WTC11 (cell line): ENCODE results near the gene SNCAIP. TPM values are rescaled to one million over a fixed set of nuclear protein-coding genes. Genes with fewer than 3 reads are reported as not detected.

Experiments
- ATAC-seq: fragments of 200-7000 bp; cut with Tn5 transposase; 2 replicates; pipeline ENCODE4 v1.10.0; 2021; ENCODE audit warnings: mild to moderate bottlenecking, moderate library complexity
- CTCF ChIA-PET: fragments of 300-600 bp; sonication (Branson Sonifier 250); formaldehyde crosslinking; loops from one replicate; lab custom pipeline; 2021; ENCODE audit warnings: antibody characterized with exemption; lab: Charles Lee
- POLR2A ChIA-PET: fragments of 350-600 bp; sonication (Branson Sonifier 250); formaldehyde crosslinking; loops from one replicate; lab custom pipeline; 2021; ENCODE audit warnings: antibody characterized with exemption; lab: Charles Lee
- DNase-seq: peaks from one replicate; pipeline ENCODE4 v3.0.0; 2021; ENCODE audit warnings: low spot score
- H3K27ac Mint-ChIP-seq: 2 replicates; pipeline ENCODE4 v1.8.0; 2021; ENCODE audit warnings: mixed read lengths
- H3K27me3 Mint-ChIP-seq: 2 replicates; pipeline ENCODE4 v1.8.0; 2021; ENCODE audit warnings: low read depth, mild to moderate bottlenecking, moderate library complexity, mixed read lengths
- H3K36me3 Mint-ChIP-seq: 2 replicates; pipeline ENCODE4 v1.8.0; 2021; ENCODE audit warnings: mixed read lengths
- H3K4me1 Mint-ChIP-seq: 2 replicates; pipeline ENCODE4 v1.8.0; 2022; ENCODE audit warnings: mixed read lengths
- H3K4me3 Mint-ChIP-seq: 2 replicates; pipeline ENCODE4 v1.8.0; 2021; ENCODE audit warnings: mild to moderate bottlenecking, moderate library complexity, mixed read lengths
- H3K9me3 Mint-ChIP-seq: 2 replicates; pipeline ENCODE4 v1.8.0; 2021; ENCODE audit warnings: mixed read lengths
- ATF1 ChIP-seq: sonication (generic); formaldehyde crosslinking; IDR thresholded peaks from 2 replicates; pipeline ENCODE4 v1.8.1; 2023; ENCODE audit warnings: mild to moderate bottlenecking, moderate library complexity, missing genetic modification reagents
- CBFB ChIP-seq: sonication (generic); formaldehyde crosslinking; IDR thresholded peaks from 2 replicates; pipeline ENCODE4 v1.8.1; 2022; ENCODE audit warnings: mild to moderate bottlenecking, low read depth, missing genetic modification reagents
- CREM ChIP-seq: sonication (generic); formaldehyde crosslinking; IDR thresholded peaks from 2 replicates; pipeline ENCODE4 v1.8.1; 2022; ENCODE audit warnings: mild to moderate bottlenecking, missing genetic modification reagents, moderate library complexity
- FOXK1 ChIP-seq: sonication (generic); formaldehyde crosslinking; IDR thresholded peaks from 2 replicates; pipeline ENCODE4 v1.8.0; 2022; ENCODE audit warnings: mild to moderate bottlenecking, moderate library complexity, missing genetic modification reagents
- FOXP1 ChIP-seq: sonication (generic); formaldehyde crosslinking; IDR thresholded peaks from 2 replicates; pipeline ENCODE4 v1.8.0; 2022; ENCODE audit warnings: missing genetic modification reagents, mild to moderate bottlenecking, moderate library complexity, borderline replicate concordance
- GABPB1 ChIP-seq: sonication (generic); formaldehyde crosslinking; IDR thresholded peaks from 2 replicates; pipeline ENCODE4 v1.8.1; 2023; ENCODE audit warnings: mild to moderate bottlenecking, missing genetic modification reagents
- IRF2 ChIP-seq: sonication (generic); formaldehyde crosslinking; IDR thresholded peaks from 2 replicates; pipeline ENCODE4 v1.8.0; 2022; ENCODE audit warnings: low read depth, missing genetic modification reagents, borderline replicate concordance
- OVOL2 ChIP-seq: fragments of 250-450 bp; sonication (Bioruptor Pico); IDR thresholded peaks from 2 replicates; pipeline ENCODE4 v1.9.0; 2021; ENCODE audit warnings: mild to moderate bottlenecking, borderline replicate concordance
- TP53 ChIP-seq: sonication (generic); formaldehyde crosslinking; IDR thresholded peaks from 2 replicates; pipeline ENCODE4 v1.8.1; 2023; ENCODE audit warnings: mild to moderate bottlenecking, missing genetic modification reagents
- ZNF219 ChIP-seq: sonication (generic); formaldehyde crosslinking; IDR thresholded peaks from 2 replicates; pipeline ENCODE4 v1.8.0; 2023; ENCODE audit warnings: missing genetic modification reagents, mild to moderate bottlenecking, borderline replicate concordance
- ZNF263 ChIP-seq: sonication (generic); formaldehyde crosslinking; IDR thresholded peaks from 2 replicates; pipeline ENCODE4 v1.8.1; 2022; ENCODE audit warnings: low read depth, mild to moderate bottlenecking, moderate library complexity, missing genetic modification reagents
- total RNA-seq: library from RNA; stranded (reverse); gene quantifications from 3 replicates; pipeline ENCODE4 v1.2.3, GENCODE V29; 2021
- TF ChIP-seq, protein P1 (sequence below): sonication (generic); formaldehyde crosslinking; IDR thresholded peaks from 2 replicates; pipeline ENCODE4 v1.8.1; 2022; ENCODE audit warnings: mild to moderate bottlenecking, missing genetic modification reagents, moderate library complexity, borderline replicate concordance
- TF ChIP-seq, protein P2 (sequence below): sonication (generic); formaldehyde crosslinking; IDR thresholded peaks from 2 replicates; pipeline ENCODE4 v1.8.1; 2022; ENCODE audit warnings: missing genetic modification reagents, borderline replicate concordance
- TF ChIP-seq, protein P3 (sequence below): sonication (generic); formaldehyde crosslinking; IDR thresholded peaks from 2 replicates; pipeline ENCODE4 v1.8.1; 2023; ENCODE audit warnings: mild to moderate bottlenecking, missing genetic modification reagents, moderate library complexity
- TF ChIP-seq, protein P4 (sequence below): sonication (generic); formaldehyde crosslinking; IDR thresholded peaks from 2 replicates; pipeline ENCODE4 v1.8.0; 2022; ENCODE audit warnings: missing genetic modification reagents
- TF ChIP-seq, protein P5 (sequence below): sonication (generic); formaldehyde crosslinking; IDR thresholded peaks from 2 replicates; pipeline ENCODE4 v1.8.1; 2022; ENCODE audit warnings: low read depth, missing genetic modification reagents, borderline replicate concordance
- TF ChIP-seq, protein P6 (sequence below): sonication (generic); formaldehyde crosslinking; IDR thresholded peaks from 2 replicates; pipeline ENCODE4 v1.8.1; 2022; ENCODE audit warnings: mild to moderate bottlenecking, moderate library complexity, missing genetic modification reagents
- TF ChIP-seq, protein P7 (sequence below): sonication (generic); formaldehyde crosslinking; IDR thresholded peaks from 2 replicates; pipeline ENCODE4 v1.8.0; 2023; ENCODE audit warnings: missing genetic modification reagents

SNCAIP gene
- total RNA-seq, 1 experiment from 2014 or later: 10.0 TPM

DNA sequence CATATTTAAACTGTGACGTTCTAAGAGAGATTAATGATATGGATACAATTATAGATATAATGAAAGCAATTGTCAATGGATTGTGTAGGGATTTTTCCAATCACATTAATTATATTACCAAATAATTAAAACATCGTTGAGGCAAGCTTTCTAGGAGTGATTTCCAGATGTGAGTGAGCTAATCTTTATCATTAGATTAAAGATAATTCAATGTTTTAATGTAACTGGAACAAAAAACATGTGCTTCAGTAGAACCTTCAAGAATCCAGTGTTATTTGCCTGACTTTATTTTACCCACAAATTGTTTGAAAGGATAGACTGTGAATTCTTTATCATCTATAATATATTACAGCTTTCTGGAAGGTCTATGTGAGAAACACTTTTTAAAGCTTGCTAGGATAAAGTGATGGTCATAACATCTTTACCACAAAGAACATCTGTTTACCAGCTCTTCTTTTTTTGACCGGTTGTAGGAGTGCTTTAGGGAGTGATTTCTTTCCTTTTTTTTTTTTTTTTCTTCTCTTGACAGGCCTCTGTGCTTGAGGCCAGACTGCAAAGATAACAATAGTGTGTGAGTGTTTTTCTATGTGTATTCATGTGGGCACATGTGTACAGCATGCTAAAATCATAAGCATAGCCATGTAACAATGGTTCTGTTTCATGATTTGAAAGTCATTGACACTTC is 35.0 kb downstream of the SNCAIP start:
- no peak for ATAC-seq
- no peak for TF ChIP-seq TP53 (CRISPR knock-in tag)
- no peak for TF ChIP-seq GABPB1 (CRISPR knock-in tag)
- TF ChIP-seq ATF1 (CRISPR knock-in tag): no peak
- TF ChIP-seq, protein P1, sequence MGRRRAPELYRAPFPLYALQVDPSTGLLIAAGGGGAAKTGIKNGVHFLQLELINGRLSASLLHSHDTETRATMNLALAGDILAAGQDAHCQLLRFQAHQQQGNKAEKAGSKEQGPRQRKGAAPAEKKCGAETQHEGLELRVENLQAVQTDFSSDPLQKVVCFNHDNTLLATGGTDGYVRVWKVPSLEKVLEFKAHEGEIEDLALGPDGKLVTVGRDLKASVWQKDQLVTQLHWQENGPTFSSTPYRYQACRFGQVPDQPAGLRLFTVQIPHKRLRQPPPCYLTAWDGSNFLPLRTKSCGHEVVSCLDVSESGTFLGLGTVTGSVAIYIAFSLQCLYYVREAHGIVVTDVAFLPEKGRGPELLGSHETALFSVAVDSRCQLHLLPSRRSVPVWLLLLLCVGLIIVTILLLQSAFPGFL: no peak
- TF ChIP-seq, protein P2, sequence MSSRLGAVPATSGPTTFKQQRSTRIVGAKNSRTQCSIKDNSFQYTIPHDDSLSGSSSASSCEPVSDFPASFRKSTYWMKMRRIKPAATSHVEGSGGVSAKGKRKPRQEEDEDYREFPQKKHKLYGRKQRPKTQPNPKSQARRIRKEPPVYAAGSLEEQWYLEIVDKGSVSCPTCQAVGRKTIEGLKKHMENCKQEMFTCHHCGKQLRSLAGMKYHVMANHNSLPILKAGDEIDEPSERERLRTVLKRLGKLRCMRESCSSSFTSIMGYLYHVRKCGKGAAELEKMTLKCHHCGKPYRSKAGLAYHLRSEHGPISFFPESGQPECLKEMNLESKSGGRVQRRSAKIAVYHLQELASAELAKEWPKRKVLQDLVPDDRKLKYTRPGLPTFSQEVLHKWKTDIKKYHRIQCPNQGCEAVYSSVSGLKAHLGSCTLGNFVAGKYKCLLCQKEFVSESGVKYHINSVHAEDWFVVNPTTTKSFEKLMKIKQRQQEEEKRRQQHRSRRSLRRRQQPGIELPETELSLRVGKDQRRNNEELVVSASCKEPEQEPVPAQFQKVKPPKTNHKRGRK (CRISPR knock-in tag): no peak
- TF ChIP-seq, protein P3, sequence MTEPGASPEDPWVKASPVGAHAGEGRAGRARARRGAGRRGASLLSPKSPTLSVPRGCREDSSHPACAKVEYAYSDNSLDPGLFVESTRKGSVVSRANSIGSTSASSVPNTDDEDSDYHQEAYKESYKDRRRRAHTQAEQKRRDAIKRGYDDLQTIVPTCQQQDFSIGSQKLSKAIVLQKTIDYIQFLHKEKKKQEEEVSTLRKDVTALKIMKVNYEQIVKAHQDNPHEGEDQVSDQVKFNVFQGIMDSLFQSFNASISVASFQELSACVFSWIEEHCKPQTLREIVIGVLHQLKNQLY (CRISPR knock-in tag): no peak
- TF ChIP-seq, protein P4, sequence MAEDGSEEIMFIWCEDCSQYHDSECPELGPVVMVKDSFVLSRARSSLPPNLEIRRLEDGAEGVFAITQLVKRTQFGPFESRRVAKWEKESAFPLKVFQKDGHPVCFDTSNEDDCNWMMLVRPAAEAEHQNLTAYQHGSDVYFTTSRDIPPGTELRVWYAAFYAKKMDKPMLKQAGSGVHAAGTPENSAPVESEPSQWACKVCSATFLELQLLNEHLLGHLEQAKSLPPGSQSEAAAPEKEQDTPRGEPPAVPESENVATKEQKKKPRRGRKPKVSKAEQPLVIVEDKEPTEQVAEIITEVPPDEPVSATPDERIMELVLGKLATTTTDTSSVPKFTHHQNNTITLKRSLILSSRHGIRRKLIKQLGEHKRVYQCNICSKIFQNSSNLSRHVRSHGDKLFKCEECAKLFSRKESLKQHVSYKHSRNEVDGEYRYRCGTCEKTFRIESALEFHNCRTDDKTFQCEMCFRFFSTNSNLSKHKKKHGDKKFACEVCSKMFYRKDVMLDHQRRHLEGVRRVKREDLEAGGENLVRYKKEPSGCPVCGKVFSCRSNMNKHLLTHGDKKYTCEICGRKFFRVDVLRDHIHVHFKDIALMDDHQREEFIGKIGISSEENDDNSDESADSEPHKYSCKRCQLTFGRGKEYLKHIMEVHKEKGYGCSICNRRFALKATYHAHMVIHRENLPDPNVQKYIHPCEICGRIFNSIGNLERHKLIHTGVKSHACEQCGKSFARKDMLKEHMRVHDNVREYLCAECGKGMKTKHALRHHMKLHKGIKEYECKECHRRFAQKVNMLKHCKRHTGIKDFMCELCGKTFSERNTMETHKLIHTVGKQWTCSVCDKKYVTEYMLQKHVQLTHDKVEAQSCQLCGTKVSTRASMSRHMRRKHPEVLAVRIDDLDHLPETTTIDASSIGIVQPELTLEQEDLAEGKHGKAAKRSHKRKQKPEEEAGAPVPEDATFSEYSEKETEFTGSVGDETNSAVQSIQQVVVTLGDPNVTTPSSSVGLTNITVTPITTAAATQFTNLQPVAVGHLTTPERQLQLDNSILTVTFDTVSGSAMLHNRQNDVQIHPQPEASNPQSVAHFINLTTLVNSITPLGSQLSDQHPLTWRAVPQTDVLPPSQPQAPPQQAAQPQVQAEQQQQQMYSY (CRISPR knock-in tag): no peak
- no peak for TF ChIP-seq FOXP1 (CRISPR knock-in tag)
- no peak for TF ChIP-seq ZNF263 (CRISPR knock-in tag)
- no peak for TF ChIP-seq OVOL2 (CRISPR knock-in tag)
- TF ChIP-seq IRF2: no peak
- TF ChIP-seq CREM (CRISPR knock-in tag): no peak
- TF ChIP-seq FOXK1: no peak
- TF ChIP-seq, protein P5, sequence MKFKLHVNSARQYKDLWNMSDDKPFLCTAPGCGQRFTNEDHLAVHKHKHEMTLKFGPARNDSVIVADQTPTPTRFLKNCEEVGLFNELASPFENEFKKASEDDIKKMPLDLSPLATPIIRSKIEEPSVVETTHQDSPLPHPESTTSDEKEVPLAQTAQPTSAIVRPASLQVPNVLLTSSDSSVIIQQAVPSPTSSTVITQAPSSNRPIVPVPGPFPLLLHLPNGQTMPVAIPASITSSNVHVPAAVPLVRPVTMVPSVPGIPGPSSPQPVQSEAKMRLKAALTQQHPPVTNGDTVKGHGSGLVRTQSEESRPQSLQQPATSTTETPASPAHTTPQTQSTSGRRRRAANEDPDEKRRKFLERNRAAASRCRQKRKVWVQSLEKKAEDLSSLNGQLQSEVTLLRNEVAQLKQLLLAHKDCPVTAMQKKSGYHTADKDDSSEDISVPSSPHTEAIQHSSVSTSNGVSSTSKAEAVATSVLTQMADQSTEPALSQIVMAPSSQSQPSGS (CRISPR knock-in tag): no peak
- TF ChIP-seq, protein P6, sequence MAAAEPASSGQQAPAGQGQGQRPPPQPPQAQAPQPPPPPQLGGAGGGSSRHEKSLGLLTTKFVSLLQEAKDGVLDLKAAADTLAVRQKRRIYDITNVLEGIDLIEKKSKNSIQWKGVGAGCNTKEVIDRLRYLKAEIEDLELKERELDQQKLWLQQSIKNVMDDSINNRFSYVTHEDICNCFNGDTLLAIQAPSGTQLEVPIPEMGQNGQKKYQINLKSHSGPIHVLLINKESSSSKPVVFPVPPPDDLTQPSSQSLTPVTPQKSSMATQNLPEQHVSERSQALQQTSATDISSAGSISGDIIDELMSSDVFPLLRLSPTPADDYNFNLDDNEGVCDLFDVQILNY (CRISPR knock-in tag): no peak
- TF ChIP-seq, protein P7, sequence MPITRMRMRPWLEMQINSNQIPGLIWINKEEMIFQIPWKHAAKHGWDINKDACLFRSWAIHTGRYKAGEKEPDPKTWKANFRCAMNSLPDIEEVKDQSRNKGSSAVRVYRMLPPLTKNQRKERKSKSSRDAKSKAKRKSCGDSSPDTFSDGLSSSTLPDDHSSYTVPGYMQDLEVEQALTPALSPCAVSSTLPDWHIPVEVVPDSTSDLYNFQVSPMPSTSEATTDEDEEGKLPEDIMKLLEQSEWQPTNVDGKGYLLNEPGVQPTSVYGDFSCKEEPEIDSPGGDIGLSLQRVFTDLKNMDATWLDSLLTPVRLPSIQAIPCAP (CRISPR knock-in tag): no peak
- TF ChIP-seq CBFB (CRISPR knock-in tag): no peak
- TF ChIP-seq ZNF219 (CRISPR knock-in tag): no peak
- ChIA-PET CTCF (no interaction called here), POLR2A (no interaction called here)
- Mint-ChIP-seq H3K27ac (no peak overlapping the region), H3K9me3 (no peaks in the 10 kb centered on the region), H3K4me3 (no peak overlapping the region), H3K36me3 (no peaks in the 10 kb centered on the region), H3K4me1 (peaks cover 21% of the 10 kb centered on the region), H3K27me3 (no peaks in the 10 kb centered on the region)
- no peak for DNase-seq
